Naive B cell (primary cell): ENCODE data around the gene SLC20A1. TPM values are rescaled to one million over a fixed set of nuclear protein-coding genes. Genes with fewer than 3 reads are reported as not detected.
"Not testable (repeated sequence)": the region's sequence is repeated elsewhere in the genome, so short reads cannot be mapped to it uniquely, and the experiment has no call there.

Experiments used
- ATAC-seq, 2 donors: fragments of 150-1000 bp; cut with Tn5 transposase; 2 replicates each; pipeline ENCODE4 v1.10.0; 2021; ENCODE audit warnings: low read depth in 2 of 2, mild to moderate bottlenecking in 2 of 2, moderate library complexity in 2 of 2
- DNase-seq: peaks from one replicate; pipeline ENCODE4 v3.0.0; 2022
- H3K27ac Mint-ChIP-seq, 6 donors: one replicate each; pipeline ENCODE4 v1.8.0; 2020 to 2022; ENCODE audit warnings: mild to moderate bottlenecking in 6 of 6, mixed read lengths in 6 of 6, moderate library complexity in 5 of 6, inconsistent platforms in 2 of 6
- H3K27me3 Mint-ChIP-seq, 3 donors: one replicate each; pipeline ENCODE4 v1.8.0; 2021 to 2022; ENCODE audit warnings: mixed read lengths in 3 of 3, mild to moderate bottlenecking in 1 of 3
- H3K36me3 Mint-ChIP-seq, 2 donors: one replicate each; pipeline ENCODE4 v1.8.0; 2020 to 2022; ENCODE audit warnings: mixed read lengths in 2 of 2, inconsistent platforms in 1 of 2, mild to moderate bottlenecking in 1 of 2
- H3K4me1 Mint-ChIP-seq, 3 donors: one replicate each; pipeline ENCODE4 v1.8.0; 2020 to 2022; ENCODE audit warnings: mixed read lengths in 3 of 3, inconsistent platforms in 1 of 3, mild to moderate bottlenecking in 1 of 3, moderate library complexity in 1 of 3
- H3K4me3 Mint-ChIP-seq, 8 donors: one replicate each; pipeline ENCODE4 v1.8.0; 2020 to 2022; ENCODE audit warnings: mild to moderate bottlenecking in 8 of 8, mixed read lengths in 8 of 8, moderate library complexity in 8 of 8, inconsistent platforms in 2 of 8
- H3K9me3 Mint-ChIP-seq, 7 donors: one replicate each; pipeline ENCODE4 v1.8.0; 2020 to 2022; ENCODE audit warnings: mixed read lengths in 7 of 7, mild to moderate bottlenecking in 5 of 7, inconsistent platforms in 2 of 7, moderate library complexity in 1 of 7
- polyA plus RNA-seq, 6 donors: library from polyadenylated mRNA; unstranded; fragments of 300-500 nt; fragmentation: Illumina TruSeq; gene quantifications; one replicate each; pipeline ENCODE4 v1.2.3, GENCODE V29; 2021; ENCODE audit warnings: low read depth in 6 of 6

Gene SLC20A1
- polyA plus RNA-seq, 6 donors from 2014 or later, result 6.5 to 19.3 (median 13.1) TPM

DNA sequence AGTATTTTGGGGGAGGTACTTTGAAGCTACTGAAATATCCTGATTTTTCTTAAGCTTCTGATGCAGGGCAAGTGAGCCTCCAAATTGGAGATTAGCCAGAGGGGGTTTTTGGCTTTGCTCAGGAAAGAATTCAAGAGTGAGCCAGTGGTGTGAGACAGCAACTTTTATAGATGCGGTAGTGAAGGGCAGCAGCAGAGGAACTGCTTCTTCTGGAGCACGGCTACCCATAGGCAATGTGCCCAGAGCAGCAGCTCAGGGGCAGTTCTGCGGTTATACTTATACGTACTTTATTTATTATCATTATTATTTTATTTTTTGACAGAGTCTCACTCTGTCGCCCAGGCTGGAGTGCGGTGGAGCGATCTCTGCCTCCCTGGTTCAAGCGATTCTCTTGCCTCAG lies 55.3 kb downstream of the SLC20A1 start:
- ATAC-seq, result peak in 1 of 2 donors; percentile 22
- no peaks in the 10 kb centered on the region for H3K27me3 Mint-ChIP-seq
- H3K27ac Mint-ChIP-seq, result peak overlapping the region; percentile 64 to 93 (median 88)
- DNase-seq, result no peak
- peaks cover 39 to 54% (median 48%) of the 10 kb centered on the region in 3 donors for H3K4me1 Mint-ChIP-seq
- H3K4me3 Mint-ChIP-seq, result peak overlapping the region in 5 of 8 donors; percentile 26 to 84 (median 66)
- no peaks in the 10 kb centered on the region for H3K36me3 Mint-ChIP-seq
- no peaks in the 10 kb centered on the region for H3K9me3 Mint-ChIP-seq

- peaks cover 55 to 76% (median 67%) of the 10 kb centered on the region in 3 donors for H3K4me1 Mint-ChIP-seq
- H3K4me3 Mint-ChIP-seq, result no peak overlapping the region
- ATAC-seq (no peak), DNase-seq (no peak)
- H3K27ac Mint-ChIP-seq, result peak overlapping the region in 2 of 6 donors; percentile 24 to 55
- H3K27me3 Mint-ChIP-seq, result no peaks in the 10 kb centered on the region
- H3K9me3 Mint-ChIP-seq, result no peaks in the 10 kb centered on the region
- H3K36me3 Mint-ChIP-seq, result no peaks in the 10 kb centered on the region
Observed at GRCh38 chr2:112703684-112704083, 57.9 kb downstream of the SLC20A1 start.

- Mint-ChIP-seq H3K27ac (peak overlapping the region in 2 of 6 donors; percentile 16 to 94), H3K4me3 (peak overlapping the region in 3 of 8 donors; percentile 31 to 71 (median 49)), H3K36me3 (no peaks in the 10 kb centered on the region), H3K27me3 (no peaks in the 10 kb centered on the region), H3K9me3 (no peaks in the 10 kb centered on the region), H3K4me1 (peaks cover 46 to 73% (median 65%) of the 10 kb centered on the region in 3 donors)
- ATAC-seq (no peak), DNase-seq (no peak)
Observed at GRCh38 chr2:112705575-112705974, 59.8 kb downstream of the SLC20A1 start.

DNA sequence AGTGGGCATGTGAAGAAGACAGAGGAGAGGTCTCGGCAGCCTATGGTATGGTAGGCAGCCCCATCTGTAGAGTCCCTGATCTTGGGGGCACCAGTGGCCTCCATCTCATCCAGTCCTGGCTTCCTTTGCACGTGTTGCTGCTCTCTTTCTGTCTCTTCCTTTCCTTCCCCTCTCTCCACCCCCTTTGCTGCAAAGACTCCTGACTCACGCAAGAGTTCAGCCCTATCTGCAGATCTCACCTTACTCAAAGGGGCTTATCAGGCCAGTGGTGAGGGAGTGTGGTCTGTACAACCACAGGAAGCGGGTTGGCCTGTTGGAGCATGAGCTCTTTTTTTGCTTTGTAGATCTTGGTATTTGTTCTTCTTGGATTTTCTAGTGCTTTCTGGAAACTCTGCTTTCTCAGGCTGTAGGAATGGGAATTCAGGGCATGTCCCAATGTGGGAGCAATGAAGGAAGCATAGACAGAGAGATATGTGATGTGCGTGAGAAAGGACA lies 60.5 kb downstream of the SLC20A1 start:
- Mint-ChIP-seq H3K9me3 (no peaks in the 10 kb centered on the region), H3K36me3 (no peaks in the 10 kb centered on the region), H3K27ac (peak overlapping the region in 4 of 6 donors; percentile 16 to 94 (median 40)), H3K4me3 (peak overlapping the region in 4 of 8 donors; percentile 35 to 71 (median 54)), H3K4me1 (peaks cover 47 to 73% (median 65%) of the 10 kb centered on the region in 3 donors), H3K27me3 (no peaks in the 10 kb centered on the region)
- peak; percentile 17 to 25 for ATAC-seq
- DNase-seq, result peak; percentile 29

DNA sequence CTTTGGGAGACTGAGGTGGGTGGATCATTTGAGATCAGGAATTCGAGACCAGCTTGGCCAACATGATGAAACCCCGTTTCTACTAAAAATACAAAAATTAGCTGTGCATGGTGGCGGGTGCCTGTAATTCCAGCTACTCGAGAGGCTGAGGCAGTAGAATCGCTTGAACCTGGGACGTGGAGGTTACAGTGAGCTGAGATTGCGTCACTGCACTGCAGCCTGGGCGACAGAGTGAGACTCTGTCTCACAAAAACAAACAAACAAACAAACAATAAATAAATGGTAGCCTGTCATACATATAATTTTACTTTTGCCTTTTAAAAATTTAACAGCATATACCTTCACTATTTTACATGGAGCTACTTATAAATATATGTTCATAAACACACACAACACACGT lies 61.2 kb downstream of the SLC20A1 start:
- not testable (repeated sequence) for H3K36me3 Mint-ChIP-seq, H3K27me3 Mint-ChIP-seq, H3K9me3 Mint-ChIP-seq, DNase-seq, ATAC-seq
- H3K27ac Mint-ChIP-seq, result peak overlapping the region in 2 of 6 donors; percentile 30 to 94
- H3K4me1 Mint-ChIP-seq, result peaks cover 44 to 68% (median 60%) of the 10 kb centered on the region in 3 donors
- peak overlapping the region in 3 of 8 donors; percentile 13 to 85 (median 37) for H3K4me3 Mint-ChIP-seq

GRCh38 chr2:112708968-112709367 lies 63.2 kb downstream of the SLC20A1 start:
- ATAC-seq (no peak), DNase-seq (no peak)
- Mint-ChIP-seq H3K9me3 (no peaks in the 10 kb centered on the region), H3K36me3 (no peaks in the 10 kb centered on the region), H3K27me3 (peaks cover 0 to 13% (median 11%) of the 10 kb centered on the region in 3 donors), H3K4me1 (peaks cover 56 to 72% (median 69%) of the 10 kb centered on the region in 3 donors), H3K4me3 (peak overlapping the region in 7 of 8 donors; percentile 35 to 76 (median 65)), H3K27ac (peak overlapping the region; percentile 58 to 85 (median 74))

DNA sequence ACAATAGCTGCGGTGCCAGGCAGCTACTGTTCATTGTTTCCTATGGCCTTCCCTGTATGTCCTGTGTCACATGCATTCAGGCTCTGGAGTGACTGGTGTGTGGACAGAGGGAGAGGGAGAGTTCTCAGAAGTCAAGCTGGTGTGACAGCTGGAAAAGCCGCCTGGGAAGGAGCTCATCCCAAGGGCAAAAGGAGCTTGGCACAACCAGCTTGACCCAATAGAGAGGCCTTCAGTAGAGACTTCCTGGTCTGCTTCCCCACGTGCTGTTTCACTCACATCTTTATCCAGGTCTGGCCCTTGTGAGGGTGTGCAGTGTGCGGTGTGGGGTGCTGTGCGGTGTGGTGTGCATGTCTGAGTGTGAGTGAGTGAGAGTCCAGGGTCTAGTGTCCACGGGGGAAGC lies 64.0 kb downstream of the SLC20A1 start:
- Mint-ChIP-seq H3K36me3 (no peaks in the 10 kb centered on the region), H3K4me1 (peaks cover 56 to 72% (median 69%) of the 10 kb centered on the region in 3 donors), H3K4me3 (peak overlapping the region in 4 of 8 donors; percentile 51 to 79 (median 70)), H3K27ac (peak overlapping the region in 3 of 6 donors; percentile 57 to 85 (median 77)), H3K27me3 (peaks cover 0 to 20% (median 18%) of the 10 kb centered on the region in 3 donors), H3K9me3 (no peaks in the 10 kb centered on the region)
- ATAC-seq (no peak), DNase-seq (no peak)

- DNase-seq, result no peak
- no peak for ATAC-seq
- Mint-ChIP-seq H3K36me3 (no peaks in the 10 kb centered on the region), H3K27ac (peak overlapping the region in 3 of 6 donors; percentile 76 to 89 (median 82)), H3K9me3 (no peaks in the 10 kb centered on the region), H3K4me1 (peaks cover 48 to 64% (median 59%) of the 10 kb centered on the region in 3 donors), H3K4me3 (peak overlapping the region in 6 of 8 donors; percentile 4 to 66 (median 44)), H3K27me3 (peaks cover 0 to 23% (median 19%) of the 10 kb centered on the region in 3 donors)
Observed at GRCh38 chr2:112710956-112711750, 65.4 kb downstream of the SLC20A1 start.

DNA sequence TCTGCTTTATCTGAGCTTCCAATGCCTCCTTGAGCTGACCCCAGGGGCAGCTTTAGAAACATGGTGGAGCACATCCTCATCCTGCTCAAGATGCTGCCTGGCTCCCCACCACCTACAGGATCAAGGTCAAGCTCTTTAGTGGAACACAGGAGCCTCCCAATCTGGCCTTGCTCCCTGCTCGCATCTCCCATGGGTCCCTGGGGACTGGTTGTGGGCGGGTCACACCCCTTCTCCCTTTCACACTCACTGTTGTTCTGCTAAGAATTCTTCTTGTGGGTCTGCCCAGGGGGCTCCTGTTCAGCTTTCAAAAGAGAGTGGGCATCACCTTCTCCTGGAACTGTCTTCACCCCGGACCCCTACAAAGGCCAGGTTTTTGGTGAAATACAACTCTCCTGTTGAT lies 66.7 kb downstream of the SLC20A1 start:
- Mint-ChIP-seq H3K4me3 (peak overlapping the region in 2 of 8 donors; percentile 9 to 70), H3K27ac (peak overlapping the region in 3 of 6 donors; percentile 8 to 85 (median 12)), H3K36me3 (no peaks in the 10 kb centered on the region), H3K4me1 (peaks cover 41 to 56% (median 46%) of the 10 kb centered on the region in 3 donors), H3K9me3 (peaks cover 0 to 6% (median 2%) of the 10 kb centered on the region in 7 donors), H3K27me3 (peaks cover 0 to 23% (median 19%) of the 10 kb centered on the region in 3 donors)
- ATAC-seq (no peak), DNase-seq (no peak)

- H3K36me3 Mint-ChIP-seq, result no peaks in the 10 kb centered on the region
- peaks cover 0 to 23% (median 19%) of the 10 kb centered on the region in 3 donors for H3K27me3 Mint-ChIP-seq
- peak overlapping the region in 3 of 6 donors; percentile 12 to 85 (median 64) for H3K27ac Mint-ChIP-seq
- H3K9me3 Mint-ChIP-seq, result peaks cover 0 to 7% (median 2%) of the 10 kb centered on the region in 7 donors
- peak overlapping the region in 1 of 8 donors; percentile 60 for H3K4me3 Mint-ChIP-seq
- DNase-seq (no peak), ATAC-seq (no peak)
- H3K4me1 Mint-ChIP-seq, result peaks cover 37 to 50% (median 41%) of the 10 kb centered on the region in 3 donors
Observed at GRCh38 chr2:112712903-112713584, 67.3 kb downstream of the SLC20A1 start.

Other genes starting within 250 kb of the SLC20A1 start
- 1 to 10 TPM; 2.2 to 6.1 (median 3.9) TPM for gene RGPD8, start 212.3 kb upstream of the SLC20A1 start, polyA plus RNA-seq
- 1 to 10 TPM; 1.1 to 5.8 (median 2.8) TPM for gene TTL, start 163.8 kb upstream of the SLC20A1 start, polyA plus RNA-seq
- 10 to 100 TPM; 15.3 to 25.5 (median 17.5) TPM for gene POLR1B, start 103.5 kb upstream of the SLC20A1 start, polyA plus RNA-seq
- 10 to 100 TPM; 34.0 to 53.0 (median 43.6) TPM for gene CHCHD5, start 61.3 kb upstream of the SLC20A1 start, polyA plus RNA-seq
- not detected for gene NT5DC4, start 75.1 kb downstream of the SLC20A1 start, polyA plus RNA-seq
- gene CKAP2L, start 118.7 kb downstream of the SLC20A1 start, polyA plus RNA-seq, result under 1 TPM in 1 of 6 donors, not detected in 5; 0.16 TPM
- gene IL1A, start 138.6 kb downstream of the SLC20A1 start, polyA plus RNA-seq, result not detected
- gene IL1B, start 190.8 kb downstream of the SLC20A1 start, polyA plus RNA-seq, result under 1 TPM in 2 of 6 donors, not detected in 4; 0.35 to 0.37 TPM